IMR-90 (cell line): ENCODE data around the gene SLC16A5. TPM values are rescaled to one million over a fixed set of nuclear protein-coding genes. Genes with fewer than 3 reads are reported as not detected.

Experiments
- ATAC-seq: fragments of 200-7000 bp; cut with Tn5 transposase; 2 replicates; pipeline ENCODE4 v1.9.1; 2020; ENCODE audit warnings: low read depth, mild to moderate bottlenecking, moderate library complexity
- Bru-seq: library from RNA; stranded (reverse); fragments of 400-500 nt; gene quantifications from one replicate; lab custom pipeline; 2021; lab: Mats Ljungman, UMichigan
- BruChase-seq, 2 experiments: library from RNA; stranded (reverse); fragments of 400-500 nt; gene quantifications; one replicate each; lab custom pipeline; 2021; lab: Mats Ljungman, UMichigan
- BruUV-seq: library from RNA; stranded (reverse); fragments of 400-500 nt; replicated peaks from 2 replicates; lab custom pipeline; 2021; lab: Mats Ljungman, UMichigan
- CTCF ChIA-PET: fragments of 300-600 bp; formaldehyde crosslinking; extraction: SDS; loops from one replicate; lab custom pipeline; 2021; ENCODE audit warnings: antibody characterized with exemption; lab: Yijun Ruan, JAX
- POLR2A ChIA-PET: fragments of 300-600 bp; sonication (Branson Sonifier 250); formaldehyde crosslinking; loops from one replicate; lab custom pipeline; 2022; ENCODE audit warnings: antibody characterized with exemption; ENCODE audit not compliant: unreplicated experiment; lab: Charles Lee
- DNase-seq: peaks from one replicate; pipeline ENCODE4 v3.0.0; 2013
- H2AFZ ChIP-seq: replicated peaks from 2 replicates; pipeline ENCODE3; 2013; ENCODE audit warnings: low read length, mild to moderate bottlenecking; ENCODE audit not compliant: poor library complexity
- H2AK5ac ChIP-seq: 2 replicates; pipeline ENCODE4 v1.6.1; 2013; ENCODE audit warnings: low read depth, low read length, inconsistent platforms
- H2AK9ac ChIP-seq: replicated peaks from 2 replicates; pipeline ENCODE3; 2013; ENCODE audit warnings: mild to moderate bottlenecking, low read depth, low read length, moderate library complexity; ENCODE audit not compliant: poor library complexity
- H2BK120ac ChIP-seq: 2 replicates; pipeline ENCODE4 v1.6.1; 2013; ENCODE audit warnings: low read depth, low read length, inconsistent platforms
- H2BK15ac ChIP-seq: 3 replicates; pipeline ENCODE4 v1.6.1; 2013; ENCODE audit warnings: low read depth, low read length, inconsistent platforms
- H2BK20ac ChIP-seq: 2 replicates; pipeline ENCODE4 v1.6.1; 2013; ENCODE audit warnings: low read depth, mild to moderate bottlenecking, inconsistent platforms, low read length, moderate library complexity
- H2BK5ac ChIP-seq: 2 replicates; pipeline ENCODE4 v1.6.1; 2013; ENCODE audit warnings: mild to moderate bottlenecking, low read depth, low read length, inconsistent platforms; ENCODE audit not compliant: poor library complexity, severe bottlenecking
- H3K14ac ChIP-seq: replicated peaks from 2 replicates; pipeline ENCODE4 v1.6.1; 2013; ENCODE audit warnings: low read depth, low read length, inconsistent platforms
- H3K18ac ChIP-seq: 2 replicates; pipeline ENCODE4 v1.6.1; 2013; ENCODE audit warnings: low read depth, low read length, control low read depth
- H3K23ac ChIP-seq: 2 replicates; pipeline ENCODE4 v1.6.1; 2013; ENCODE audit warnings: low read depth, low read length, inconsistent platforms
- H3K27ac ChIP-seq: 2 replicates; pipeline ENCODE4 v1.5.1; 2013; ENCODE audit warnings: mild to moderate bottlenecking, control low read depth, low read length; ENCODE audit not compliant: insufficient read depth
- H3K27me3 ChIP-seq: 2 replicates; pipeline ENCODE4 v1.6.1; 2013; ENCODE audit warnings: low read length; ENCODE audit not compliant: control insufficient read depth, insufficient read depth
- H3K36me3 ChIP-seq: 2 replicates; pipeline ENCODE4 v1.6.1; 2013; ENCODE audit warnings: low read length, mixed read lengths; ENCODE audit not compliant: control insufficient read depth, insufficient read depth
- H3K4ac ChIP-seq: 2 replicates; pipeline ENCODE4 v1.6.1; 2013; ENCODE audit warnings: low read depth, low read length, inconsistent platforms
- H3K4me1 ChIP-seq: 2 replicates; pipeline ENCODE4 v1.6.1; 2013; ENCODE audit warnings: low read length, mixed read lengths; ENCODE audit not compliant: control insufficient read depth, insufficient read depth
- H3K4me2 ChIP-seq: 2 replicates; pipeline ENCODE4 v1.6.1; 2013; ENCODE audit warnings: low read depth, mild to moderate bottlenecking, control low read depth, low read length, moderate library complexity
- H3K4me3 ChIP-seq: 2 replicates; pipeline ENCODE4 v1.5.1; 2013; ENCODE audit warnings: low read depth, mild to moderate bottlenecking, control low read depth, low read length, moderate library complexity; ENCODE audit not compliant: insufficient read depth
- H3K56ac ChIP-seq: 2 replicates; pipeline ENCODE4 v1.6.1; 2013; ENCODE audit warnings: low read length, inconsistent platforms; ENCODE audit not compliant: insufficient read depth; ENCODE audit errors: extremely low read depth
- H3K79me1 ChIP-seq, 2 experiments: 2 replicates each; pipeline ENCODE4 v1.6.1; 2013; ENCODE audit warnings: low read length in 2 of 2, inconsistent platforms in 1 of 2, low read depth in 1 of 2
- H3K9ac ChIP-seq: 2 replicates; pipeline ENCODE4 v1.6.1; 2013; ENCODE audit warnings: low read depth, low read length, control low read depth
- H3K9me1 ChIP-seq: 2 replicates; pipeline ENCODE4 v1.6.1; 2013; ENCODE audit warnings: low read length, inconsistent platforms; ENCODE audit not compliant: insufficient read depth
- H3K9me3 ChIP-seq: 2 replicates; pipeline ENCODE4 v1.6.1; 2013; ENCODE audit warnings: low read length; ENCODE audit not compliant: control insufficient read depth, insufficient read depth
- H4K20me1 ChIP-seq: 2 replicates; pipeline ENCODE4 v1.6.1; 2013; ENCODE audit warnings: low read length, inconsistent platforms; ENCODE audit not compliant: insufficient read depth
- H4K5ac ChIP-seq: 2 replicates; pipeline ENCODE4 v1.6.1; 2013; ENCODE audit warnings: mild to moderate bottlenecking, low read depth, low read length, control low read depth
- H4K8ac ChIP-seq, 2 experiments: 2 replicates each; pipeline ENCODE4 v1.6.1; 2013; ENCODE audit warnings: low read depth in 2 of 2, low read length in 2 of 2, control low read depth in 1 of 2, inconsistent platforms in 1 of 2
- H4K91ac ChIP-seq: 2 replicates; pipeline ENCODE4 v1.6.1; 2013; ENCODE audit warnings: low read depth, low read length, inconsistent platforms; ENCODE audit not compliant: insufficient read depth
- FOS ChIP-seq: fragments of 150-350 bp; IDR thresholded peaks from 2 replicates; pipeline ENCODE4 v1.6.1; 2016; ENCODE audit warnings: low read depth, low read length
- MAZ ChIP-seq: IDR thresholded peaks from 2 replicates; pipeline ENCODE4 v1.6.1; 2012; ENCODE audit warnings: low read depth, mild to moderate bottlenecking, low read length, improper control_type of control experiment, moderate library complexity, borderline replicate concordance
- NFE2L2 ChIP-seq: fragments of 150-350 bp; IDR thresholded peaks from 2 replicates; pipeline ENCODE4 v1.6.1; 2016; ENCODE audit warnings: low read depth, mild to moderate bottlenecking, low read length
- POLR2A ChIP-seq: IDR thresholded peaks from 2 replicates; pipeline ENCODE4 v1.6.1; 2012; ENCODE audit warnings: mild to moderate bottlenecking, low read depth, low read length
- SMC3 ChIP-seq: fragments of 150-350 bp; IDR thresholded peaks from 2 replicates; pipeline ENCODE4 v1.6.1; 2016; ENCODE audit warnings: low read depth, mild to moderate bottlenecking, antibody characterized with exemption, low read length, moderate library complexity
- WGBS, 2 experiments: methylation state at CpG; one replicate each; pipeline versions ENCODE4 v1.1.5 to v1.1.7; 2013; ENCODE audit warnings: missing lambda C conversion rate in 2 of 2; ENCODE audit not compliant: insufficient read length in 1 of 2; ENCODE audit errors: extremely low coverage in 2 of 2; 5-methylcytosine and 5-hydroxymethylcytosine counted together
- dilution Hi-C: fragments of 300-500 bp; cut with HindIII; formaldehyde crosslinking; loops from one replicate; pipeline ENCODE4 v1.14.3; 2018; ENCODE audit warnings: low sequenced_read_pairs; ENCODE audit not compliant: unreplicated experiment
- in situ Hi-C: fragments of 300-500 bp; cut with MboI; formaldehyde crosslinking; loops from 3 replicates; pipeline ENCODE4 v1.14.3; 2019; ENCODE audit warnings: low sequenced_read_pairs, inconsistent platforms, mixed read lengths
- intact Hi-C: fragments of 100-400 bp; cut with micrococcal nuclease; formaldehyde crosslinking; loops from 2 replicates; pipeline ENCODE4 v1.10.0; 2022
- long read RNA-seq: library from polyadenylated mRNA; unstranded; transcript quantifications from one replicate; pipeline ENCODE4 v2.0.0, GENCODE V29; 2021; ENCODE audit not compliant: unreplicated experiment
- polyA plus RNA-seq, 3 experiments: library from polyadenylated mRNA; depleted of rRNA; stranded (reverse); fragments of >200 nt; gene quantifications; 2 replicates each; pipeline ENCODE4 v1.2.3, GENCODE V29; 2012; ENCODE audit warnings: low replicate concordance in 1 of 3
- total RNA-seq: library from RNA; depleted of rRNA; stranded (reverse); fragments of >200 nt; gene quantifications from 2 replicates; pipeline ENCODE4 v1.2.3, GENCODE V29; 2012; rRNA removed

The SLC16A5 gene
- total RNA-seq (1.1 and 1.8 TPM in 2 replicates), polyA plus RNA-seq (2012; rRNA removed) (5.9 and 7.1 TPM in 2 replicates), Bru-seq, nascent RNA (percentile 44 among the genes with signal in this experiment), BruChase-seq, experiment 1, labeled RNA remaining after a 6-hour chase (percentile 49 among the genes with signal in this experiment), BruChase-seq, experiment 2, labeled RNA remaining after a 2-hour chase (percentile 44 among the genes with signal in this experiment)
- polyA plus RNA-seq (2012; cell fraction: cytosol; rRNA removed), result 1.9 and 9.5 TPM in 2 replicates
- 19.4 and 39.3 TPM in 2 replicates for polyA plus RNA-seq (2012; cell fraction: nucleus; rRNA removed; ENCODE audit: low replicate concordance)
- long read RNA-seq, partial matches to known transcripts, result 1 of 3 reads
- long read RNA-seq, other reads (novel, unspliced or antisense), result 2 of 3 reads

GRCh38 chr17:75087558-75088453 is at the start of gene SLC16A5:
TSS of gene SLC16A5 (plus strand) at chr17:75087954. CDS start at chr17:75093637, 5,683 bp downstream.
- peak within 1 kb of the TSS; percentile 99 for H3K4ac ChIP-seq
- intact Hi-C loops, result no loop called here
- H2BK5ac ChIP-seq, result peak within 1 kb of the TSS; percentile 51
- peak within 1 kb of the TSS; percentile 93 for H2AK5ac ChIP-seq
- peak within 1 kb of the TSS; percentile 64 for H3K27ac ChIP-seq
- peak within 1 kb of the TSS; percentile 74; the same call in 1 of the 3 replicates for H2BK15ac ChIP-seq
- H4K5ac ChIP-seq, result peak within 1 kb of the TSS; percentile 86
- DNase-seq (peak; percentile 55), ATAC-seq (peak; percentile 84)
- no TSS peak for BruUV-seq
- peak within 1 kb of the TSS; percentile 100 for H4K91ac ChIP-seq
- H2AFZ ChIP-seq, result peak within 1 kb of the TSS; percentile 99
- peak within 1 kb of the TSS; percentile 37 for H3K4me3 ChIP-seq
- peak within 1 kb of the TSS; percentile 34; the same call in 1 of the 2 replicates for H2BK20ac ChIP-seq
- peak within 1 kb of the TSS; percentile 97 for H3K23ac ChIP-seq
- H3K9ac ChIP-seq, result peak within 1 kb of the TSS; percentile 73
- H3K56ac ChIP-seq, result peak within 1 kb of the TSS; percentile 72
- no peaks in the 10 kb centered on the region for H4K20me1 ChIP-seq
- H3K9me1 ChIP-seq, result peaks cover 15% of the 10 kb centered on the region
- no peaks in the 10 kb centered on the region for H3K36me3 ChIP-seq
- peak within 1 kb of the TSS; percentile 99 for H2AK9ac ChIP-seq
- dilution Hi-C loops, result no loop called here
- ChIA-PET POLR2A (no interaction called here), CTCF (interaction anchor here (0.6 kb wide), 1 partner anchor 84 kb away, joined by 5 read pairs; no protein-coding TSS in a partner anchor)
- H3K4me1 ChIP-seq, result peaks cover 20% of the 10 kb centered on the region
- TF ChIP-seq MAZ (peak; percentile 67; the same call in 1 of the 2 replicates), POLR2A (no peak), NFE2L2 (no peak), FOS (no peak), SMC3 (no peak)
- in situ Hi-C loops, result no loop called here
- H3K14ac ChIP-seq, result peak within 1 kb of the TSS; percentile 100
- peak within 1 kb of the TSS; percentile 94 to 100 for H4K8ac ChIP-seq
- no peaks in the 10 kb centered on the region for H3K9me3 ChIP-seq
- peak within 1 kb of the TSS; percentile 31; the same call in 1 of the 2 replicates for H3K18ac ChIP-seq
- H3K4me2 ChIP-seq, result peak within 1 kb of the TSS; percentile 51
- H3K27me3 ChIP-seq, result no peaks in the 10 kb centered on the region
- 14% methylated on average over 52 of the region's 69 CpGs; no CpG with 5 or more reads in 1 of the 2 experiments for WGBS, 2 experiments
- H3K79me1 ChIP-seq, result peaks cover 0 to 28% of the 10 kb centered on the region in 2 experiments; a peak in 3 of 4 replicates
- H2BK120ac ChIP-seq, result peak within 1 kb of the TSS; percentile 90
